H9 (cell line): Measurements from ENCODE around the gene MRAP. TPM values are rescaled to one million over a fixed set of nuclear protein-coding genes. Genes with fewer than 3 reads are reported as not detected.

Experiments used
- DNase-seq: peaks from one replicate; pipeline ENCODE4 v3.0.0-alpha.2; 2017
- H2AFZ ChIP-seq: one replicate; pipeline ENCODE4 v1.6.1; 2013; ENCODE audit warnings: mild to moderate bottlenecking, low read length, control low read depth, moderate library complexity
- H2AK5ac ChIP-seq: 2 replicates; pipeline ENCODE4 v1.6.1; 2013; ENCODE audit warnings: low read length, control low read depth, mixed read lengths; ENCODE audit not compliant: insufficient read length
- H2BK120ac ChIP-seq: one replicate; pipeline ENCODE4 v1.6.1; 2013; ENCODE audit warnings: low read depth, mild to moderate bottlenecking, low read length, control low read depth, inconsistent platforms; ENCODE audit not compliant: poor library complexity, severe bottlenecking
- H2BK12ac ChIP-seq: 2 replicates; pipeline ENCODE4 v1.6.1; 2013; ENCODE audit warnings: low read length, control low read depth, mixed read lengths, low read depth; ENCODE audit not compliant: insufficient read length
- H2BK15ac ChIP-seq: 2 replicates; pipeline ENCODE4 v1.6.1; 2013; ENCODE audit warnings: low read depth, low read length, control low read depth
- H2BK20ac ChIP-seq: one replicate; pipeline ENCODE4 v1.6.1; 2013; ENCODE audit warnings: low read depth, mild to moderate bottlenecking, low read length, control low read depth, inconsistent platforms; ENCODE audit not compliant: poor library complexity, severe bottlenecking
- H2BK5ac ChIP-seq: 2 replicates; pipeline ENCODE4 v1.6.1; 2013; ENCODE audit warnings: low read length, control low read depth, mixed read lengths; ENCODE audit not compliant: insufficient read length
- H3K14ac ChIP-seq: 2 replicates; pipeline ENCODE4 v1.6.1; 2013; ENCODE audit warnings: low read length, control low read depth; ENCODE audit not compliant: insufficient read depth
- H3K18ac ChIP-seq: 2 replicates; pipeline ENCODE4 v1.6.1; 2013; ENCODE audit warnings: low read depth, mild to moderate bottlenecking, mixed read lengths, low read length, control low read depth; ENCODE audit not compliant: insufficient read length
- H3K23ac ChIP-seq: 2 replicates; pipeline ENCODE4 v1.6.1; 2013; ENCODE audit warnings: low read length, control low read depth, mixed read lengths, low read depth; ENCODE audit not compliant: insufficient read length
- H3K23me2 ChIP-seq: 2 replicates; pipeline ENCODE4 v1.6.1; 2013; ENCODE audit warnings: low read depth, mild to moderate bottlenecking, mixed read lengths, low read length, control low read depth; ENCODE audit not compliant: insufficient read length, poor library complexity, severe bottlenecking
- H3K27ac ChIP-seq: 2 replicates; pipeline ENCODE4 v1.5.1; 2013; ENCODE audit warnings: low read length, control low read depth, mixed read lengths, low read depth; ENCODE audit not compliant: insufficient read length
- H3K27me3 ChIP-seq: 2 replicates; pipeline ENCODE4 v1.6.1; 2013; ENCODE audit warnings: low read length, control low read depth, inconsistent platforms; ENCODE audit not compliant: insufficient read depth
- H3K4ac ChIP-seq: 2 replicates; pipeline ENCODE4 v1.6.1; 2013; ENCODE audit warnings: low read depth, mild to moderate bottlenecking, control low read depth, inconsistent platforms, low read length, moderate library complexity
- H3K4me1 ChIP-seq: 2 replicates; pipeline ENCODE4 v1.6.1; 2013; ENCODE audit warnings: low read length, control low read depth, inconsistent platforms; ENCODE audit not compliant: insufficient read depth
- H3K4me2 ChIP-seq: 2 replicates; pipeline ENCODE4 v1.6.1; 2013; ENCODE audit warnings: low read length, control low read depth, mixed read lengths; ENCODE audit not compliant: insufficient read length, insufficient read depth
- H3K56ac ChIP-seq: 2 replicates; pipeline ENCODE4 v1.6.1; 2013; ENCODE audit warnings: low read depth, mild to moderate bottlenecking, mixed read lengths, low read length, control low read depth; ENCODE audit not compliant: insufficient read length
- H3K79me1 ChIP-seq: 2 replicates; pipeline ENCODE4 v1.6.1; 2013; ENCODE audit warnings: low read depth, mild to moderate bottlenecking, moderate library complexity, low read length, control low read depth, inconsistent platforms; ENCODE audit not compliant: insufficient read depth, poor library complexity, severe bottlenecking
- H3K79me2 ChIP-seq: 2 replicates; pipeline ENCODE4 v1.6.1; 2013; ENCODE audit warnings: low read length, control low read depth, inconsistent platforms; ENCODE audit not compliant: insufficient read depth
- H3K9ac ChIP-seq: 2 replicates; pipeline ENCODE4 v1.6.1; 2013; ENCODE audit warnings: low read length, control low read depth, mixed read lengths; ENCODE audit not compliant: insufficient read length; ENCODE audit errors: extremely low read depth
- H3K9me3 ChIP-seq: one replicate; pipeline ENCODE4 v1.6.1; 2013; ENCODE audit warnings: low read depth, low read length, inconsistent platforms; ENCODE audit not compliant: control insufficient read depth
- H3T11ph ChIP-seq: one replicate; pipeline ENCODE4 v1.6.1; 2013; ENCODE audit warnings: mild to moderate bottlenecking, low read length, control low read depth, inconsistent platforms
- H4K20me1 ChIP-seq: one replicate; pipeline ENCODE4 v1.6.1; 2013; ENCODE audit not compliant: control insufficient read depth, insufficient read length, insufficient read depth
- H4K5ac ChIP-seq: 2 replicates; pipeline ENCODE4 v1.6.1; 2013; ENCODE audit warnings: low read depth, mild to moderate bottlenecking, mixed read lengths, low read length, control low read depth; ENCODE audit not compliant: insufficient read length
- H4K8ac ChIP-seq: replicated peaks from 2 replicates; pipeline ENCODE4 v1.6.1; 2013; ENCODE audit warnings: low read length, control low read depth, mixed read lengths, low read depth; ENCODE audit not compliant: insufficient read length
- H4K91ac ChIP-seq: 2 replicates; pipeline ENCODE4 v1.6.1; 2013; ENCODE audit warnings: low read depth, mild to moderate bottlenecking, moderate library complexity, mixed read lengths, low read length, control low read depth; ENCODE audit not compliant: insufficient read length
- H3K27ac Mint-ChIP-seq, 3 experiments: 2 replicates in 2 of 3; 3 replicates in 1 of 3; pipeline ENCODE4 v1.8.0; 2020 to 2021; ENCODE audit warnings: mixed read lengths in 3 of 3, mild to moderate bottlenecking in 1 of 3, moderate library complexity in 1 of 3
- H3K27me3 Mint-ChIP-seq: 2 replicates; pipeline ENCODE4 v1.8.0; 2021; ENCODE audit warnings: low read depth, mild to moderate bottlenecking, moderate library complexity, mixed read lengths
- H3K36me3 Mint-ChIP-seq, 3 experiments: 2 replicates in 2 of 3; 3 replicates in 1 of 3; pipeline ENCODE4 v1.8.0; 2020 to 2021; ENCODE audit warnings: low read depth in 3 of 3, mixed read lengths in 3 of 3; ENCODE audit not compliant: insufficient read depth in 1 of 3
- H3K4me1 Mint-ChIP-seq, 2 experiments: 2 replicates each; pipeline ENCODE4 v1.8.0; 2020; ENCODE audit warnings: mixed read lengths in 2 of 2
- H3K4me3 Mint-ChIP-seq, 2 experiments: 2 replicates in 1 of 2; 3 replicates in 1 of 2; pipeline ENCODE4 v1.8.0; 2020 to 2021; ENCODE audit warnings: mild to moderate bottlenecking in 2 of 2, mixed read lengths in 2 of 2, moderate library complexity in 1 of 2
- H3K9me3 Mint-ChIP-seq, 2 experiments: 2 replicates in 1 of 2; 3 replicates in 1 of 2; pipeline ENCODE4 v1.8.0; 2020; ENCODE audit warnings: mild to moderate bottlenecking in 2 of 2, mixed read lengths in 2 of 2, moderate library complexity in 1 of 2
- CTCF ChIP-seq: fragments of 200-600 bp; sonication (generic); conservative IDR thresholded peaks from 3 replicates; pipeline ENCODE4 v1.8.0; 2021; ENCODE audit warnings: antibody characterized with exemption, mild to moderate bottlenecking
- WGBS: extraction: QIAGEN DNeasy Blood & Tissue Kit; methylation state at CpG from one replicate; pipeline ENCODE4 v1.1.7; 2013; ENCODE audit warnings: missing lambda C conversion rate, low lambda C conversion rate, mixed read lengths; ENCODE audit not compliant: insufficient read length; ENCODE audit errors: extremely low coverage; 5-methylcytosine and 5-hydroxymethylcytosine counted together
- total RNA-seq: library from RNA; stranded (reverse); gene quantifications from 2 replicates; pipeline ENCODE4 v1.2.1, GENCODE V29; 2021

Gene MRAP
- total RNA-seq, 1 experiment from 2014 or later = not detected

- Histone ChIP-seq H3K79me1 (no peaks in the 10 kb centered on the region), H2AFZ (no peak overlapping the region), H3K56ac (no peak overlapping the region), H4K5ac (no peak overlapping the region), H3K4ac (no peak overlapping the region), H3K9ac (no peak overlapping the region), H3K4me2 (no peak overlapping the region), H4K91ac (no peak overlapping the region), H2BK5ac (no peak overlapping the region), H2AK5ac (no peak overlapping the region), H2BK15ac (no peak overlapping the region), H3K14ac (no peak overlapping the region), H3K23me2 (no peaks in the 10 kb centered on the region), H2BK120ac (no peak overlapping the region), H4K20me1 (no peaks in the 10 kb centered on the region), H2BK12ac (no peak overlapping the region), H3K4me1 (no peaks in the 10 kb centered on the region), H3K27ac (no peak overlapping the region), H2BK20ac (no peak overlapping the region), H3K23ac (no peak overlapping the region), H3K27me3 (no peaks in the 10 kb centered on the region), H3T11ph (no peak overlapping the region), H3K9me3 (no peaks in the 10 kb centered on the region), H4K8ac (no peak overlapping the region), H3K79me2 (no peaks in the 10 kb centered on the region), H3K18ac (no peak overlapping the region)
- H3K4me1 Mint-ChIP-seq = no peaks in the 10 kb centered on the region
- no CpG with 5 or more reads among the region's 16 CpGs for WGBS
- peaks cover 17 to 73% (median 50%) of the 10 kb centered on the region in 3 experiments for H3K36me3 Mint-ChIP-seq
- no peak for DNase-seq
- no peak overlapping the region for H3K27ac Mint-ChIP-seq
- H3K9me3 Mint-ChIP-seq = no peaks in the 10 kb centered on the region
- no peaks in the 10 kb centered on the region for H3K27me3 Mint-ChIP-seq
- TF ChIP-seq CTCF = no peak
- no peak overlapping the region for H3K4me3 Mint-ChIP-seq
These were observed 16.2 kb downstream of the MRAP start for GRCh38 chr21:32314806-32315205.
